Activated T-helper 9 cell treated with anti-CD3 and anti-CD28 coated beads, Interleukin-2, amount 50 U/mL, for 16 hours (primary cell): ENCODE results near the gene TANGO6.
"Not testable (repeated sequence)": the region's sequence is repeated elsewhere in the genome, so short reads cannot be mapped to it uniquely, and the experiment has no call there.

Source experiments
- DNase-seq: peaks from one replicate; pipeline ENCODE4 v3.0.0-alpha.2; 2020; ENCODE audit warnings: low read depth

Gene TANGO6

GRCh38 chr16:69014811-69015210 is 171.5 kb downstream of the TANGO6 start:
- no peak for DNase-seq

- no peak for DNase-seq
Observed at GRCh38 chr16:69017036-69017783, 173.9 kb downstream of the TANGO6 start.

DNA sequence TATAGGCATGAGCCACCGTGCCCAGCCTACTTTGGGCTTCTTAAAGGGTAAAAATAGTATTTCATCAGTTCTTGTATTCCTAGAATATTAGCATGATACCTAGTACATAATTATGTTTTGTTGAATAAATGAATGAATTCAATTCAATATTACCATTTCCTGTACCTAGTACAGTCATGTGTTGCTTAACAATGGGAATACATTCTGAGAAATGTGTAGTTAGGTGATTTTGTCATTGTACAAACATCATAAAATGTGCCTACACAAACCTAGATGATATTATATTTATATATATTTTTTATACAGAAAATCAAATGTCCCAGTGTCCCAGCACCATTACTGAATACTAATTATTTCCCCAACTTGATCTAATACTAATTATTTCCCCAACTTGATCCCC is 176.5 kb downstream of the TANGO6 start:
- no peak for DNase-seq

DNA sequence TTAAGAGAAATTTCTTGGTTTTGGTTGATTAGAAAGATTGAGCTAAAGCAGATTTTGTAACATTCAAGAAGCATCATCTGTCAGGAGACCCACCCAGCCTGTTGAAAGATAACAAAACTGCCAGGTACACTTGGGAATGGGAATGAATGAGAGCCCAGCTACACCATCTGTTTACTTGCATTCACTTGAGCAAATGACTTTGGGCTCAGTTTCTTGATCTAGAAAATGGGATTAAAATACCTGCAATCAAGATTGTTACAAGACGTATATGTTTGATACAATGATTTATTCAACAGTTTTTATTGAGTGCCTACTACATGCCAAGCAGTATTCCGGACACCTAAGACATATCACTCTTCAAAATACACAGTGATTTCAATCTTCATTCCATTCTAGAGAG is 185.8 kb downstream of the TANGO6 start:
- DNase-seq: no peak

- DNase-seq: no peak
Observed at GRCh38 chr16:69031877-69032301, 188.6 kb downstream of the TANGO6 start.

GRCh38 chr16:69033151-69033949 is 190.0 kb downstream of the TANGO6 start:
- no peak for DNase-seq

- no peak for DNase-seq
Observed at GRCh38 chr16:69035375-69035774, 192.0 kb downstream of the TANGO6 start.

- DNase-seq: no peak
Observed at GRCh38 chr16:69036399-69037091, 193.2 kb downstream of the TANGO6 start.

GRCh38 chr16:69037373-69038160 is 194.2 kb downstream of the TANGO6 start:
- DNase-seq: no peak

DNA sequence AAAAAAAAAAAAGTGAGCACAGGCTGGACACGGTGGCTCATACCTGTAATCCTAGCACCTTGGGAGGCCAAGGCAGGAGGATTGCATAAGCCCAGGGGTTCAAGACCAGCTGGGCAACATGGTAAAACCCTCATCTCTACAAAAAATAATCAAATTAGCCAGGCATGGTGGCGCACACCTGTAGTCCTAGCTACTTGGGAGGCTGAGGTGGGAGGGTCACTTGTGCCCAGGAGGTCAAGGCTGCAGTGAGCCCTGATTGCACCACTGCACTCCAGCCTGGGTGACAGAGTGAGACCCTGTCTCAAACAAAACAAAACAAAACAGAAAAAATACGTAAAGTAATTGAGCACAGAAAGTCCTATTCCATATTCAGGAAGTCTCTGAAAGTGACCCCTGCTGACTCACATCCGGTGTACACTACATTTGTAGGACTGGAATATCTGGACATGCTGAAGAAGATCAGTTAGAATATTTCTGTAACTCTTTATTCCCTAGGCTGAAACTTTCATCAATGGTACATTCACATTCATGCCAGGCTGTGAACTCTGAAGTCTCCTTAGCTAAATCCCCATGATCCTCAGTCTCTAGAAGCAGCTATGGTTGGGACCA is 196.1 kb downstream of the TANGO6 start:
- DNase-seq: no peak

DNA sequence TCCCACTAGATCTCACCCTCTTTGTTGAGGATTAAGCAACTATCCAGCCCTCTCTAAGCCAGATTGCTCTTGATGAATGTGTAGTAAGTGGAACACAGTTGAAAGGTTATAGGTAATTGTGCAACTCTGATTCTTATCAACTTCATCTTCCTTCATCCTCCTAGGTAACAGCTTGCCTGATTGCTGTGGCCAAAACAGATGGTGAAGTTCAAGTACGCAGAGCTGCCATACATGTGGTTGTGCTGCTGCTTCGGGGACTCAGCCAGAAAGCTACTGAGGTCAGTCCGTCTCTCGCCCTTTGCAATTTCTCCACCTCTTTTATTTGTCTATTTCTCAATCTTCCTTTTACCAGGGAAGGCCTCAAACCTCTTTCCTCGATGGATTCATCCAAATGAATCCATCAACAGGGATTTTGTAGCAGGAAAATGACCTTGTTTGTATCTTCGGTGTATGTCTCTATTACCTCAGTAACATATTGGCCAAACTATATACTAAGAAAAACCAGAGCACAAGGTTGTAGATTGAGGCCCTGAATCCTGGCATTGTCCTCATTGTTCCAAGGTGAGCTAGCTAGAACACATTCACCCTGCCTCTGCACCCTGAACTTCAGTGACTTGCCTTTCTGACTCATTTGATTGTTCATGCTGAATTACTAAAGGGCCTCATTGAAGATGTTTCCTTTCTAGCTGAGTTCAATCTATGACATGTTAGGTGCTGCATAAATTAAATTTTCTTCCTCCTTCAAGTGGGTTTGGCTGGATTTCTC is 197.0 kb downstream of the TANGO6 start:
- no peak for DNase-seq

DNA sequence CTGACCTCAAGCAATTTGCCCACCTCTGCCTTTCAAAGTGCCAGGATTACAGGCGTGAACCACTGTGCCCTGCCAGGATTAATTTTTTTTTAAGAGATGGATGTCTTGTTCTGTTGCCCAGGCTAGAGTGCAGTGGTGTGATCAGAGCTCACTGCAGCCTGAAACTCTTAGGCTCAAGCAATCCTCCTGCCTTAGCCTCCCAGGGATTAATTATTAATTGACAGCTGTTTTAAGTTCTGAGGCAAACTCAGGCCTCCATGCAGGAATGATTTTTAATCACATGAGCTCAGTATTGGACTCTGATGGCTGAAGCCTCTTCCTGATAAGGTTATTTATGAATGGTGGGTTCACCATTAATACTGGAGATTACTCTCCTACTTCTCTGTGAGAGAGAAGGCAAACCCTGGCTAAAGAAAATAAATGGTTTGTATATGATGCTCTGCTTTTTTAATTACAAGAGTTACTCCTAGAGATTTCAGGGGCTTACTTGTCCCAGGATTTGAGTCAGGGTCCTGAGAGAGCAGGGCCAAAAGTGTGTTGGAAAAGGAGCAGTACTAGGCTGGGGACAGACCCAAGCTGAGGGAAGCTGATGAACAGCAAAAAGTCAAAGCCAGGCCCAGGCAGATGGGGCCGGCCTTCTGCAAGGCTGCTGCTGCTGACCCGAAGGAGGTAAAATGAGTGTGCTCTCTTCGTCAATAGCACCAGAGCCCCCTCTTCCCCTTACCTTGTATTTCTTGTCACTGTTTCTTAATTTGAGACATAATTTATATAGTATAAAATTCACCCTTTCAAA is 205.2 kb downstream of the TANGO6 start:
- no peak for DNase-seq

DNA sequence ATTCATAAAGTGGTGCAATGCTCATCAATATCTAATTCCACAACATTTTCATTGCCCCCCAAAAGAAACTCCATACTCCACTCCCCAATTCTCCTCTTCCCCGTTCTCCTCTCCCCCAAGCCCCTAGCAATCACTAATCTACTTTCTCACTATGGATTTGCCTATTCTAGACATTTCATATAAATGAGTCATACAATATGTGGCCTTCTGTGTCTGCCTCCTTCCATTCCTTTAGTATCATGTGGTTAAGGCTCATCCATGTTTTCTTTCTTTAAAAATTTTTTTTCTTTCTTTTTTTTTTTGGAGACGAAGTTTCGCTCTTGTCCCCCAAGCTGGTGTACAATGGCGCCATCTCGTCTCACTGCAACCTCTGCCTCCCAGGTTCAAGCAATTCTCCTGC is 205.8 kb downstream of the TANGO6 start:
- no peak for DNase-seq

DNA sequence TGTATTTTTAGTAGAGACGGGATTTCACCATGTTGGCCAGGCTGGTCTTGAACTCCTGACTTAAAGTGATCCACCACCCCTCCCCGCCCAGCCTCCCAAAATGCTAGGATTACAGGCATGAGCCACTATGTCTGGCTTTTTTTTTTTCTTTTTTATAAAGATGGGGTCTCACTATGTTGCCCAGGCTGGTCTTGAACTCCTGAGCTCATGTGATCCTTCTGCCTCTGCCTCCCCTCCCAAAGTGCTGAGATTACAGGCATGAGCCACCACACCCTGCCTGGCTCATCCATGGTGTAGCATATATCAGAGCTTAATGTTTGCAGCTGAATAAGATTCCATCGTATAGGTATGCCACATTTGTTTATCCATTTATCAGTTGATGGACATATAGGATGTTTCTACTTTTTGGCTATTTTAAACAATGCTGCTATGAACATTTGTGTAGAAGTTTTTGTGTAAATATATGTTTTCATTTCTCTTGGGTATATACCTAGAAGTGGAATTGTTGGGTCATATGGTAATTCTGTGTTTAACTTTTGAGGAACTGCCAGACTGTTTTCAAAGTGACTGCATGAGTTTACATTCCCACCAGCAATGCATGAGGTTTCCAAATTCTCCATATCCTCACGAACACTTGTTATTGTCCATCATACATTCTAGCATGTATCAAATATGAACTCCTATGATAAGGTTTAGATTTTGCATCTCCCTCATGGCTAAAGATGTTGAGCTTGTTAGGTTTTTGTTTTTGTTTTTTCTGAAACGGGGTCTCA is 206.5 kb downstream of the TANGO6 start:
- DNase-seq: no peak

- DNase-seq: not testable (repeated sequence)
Observed at GRCh38 chr16:69051517-69051830, 208.1 kb downstream of the TANGO6 start.

DNA sequence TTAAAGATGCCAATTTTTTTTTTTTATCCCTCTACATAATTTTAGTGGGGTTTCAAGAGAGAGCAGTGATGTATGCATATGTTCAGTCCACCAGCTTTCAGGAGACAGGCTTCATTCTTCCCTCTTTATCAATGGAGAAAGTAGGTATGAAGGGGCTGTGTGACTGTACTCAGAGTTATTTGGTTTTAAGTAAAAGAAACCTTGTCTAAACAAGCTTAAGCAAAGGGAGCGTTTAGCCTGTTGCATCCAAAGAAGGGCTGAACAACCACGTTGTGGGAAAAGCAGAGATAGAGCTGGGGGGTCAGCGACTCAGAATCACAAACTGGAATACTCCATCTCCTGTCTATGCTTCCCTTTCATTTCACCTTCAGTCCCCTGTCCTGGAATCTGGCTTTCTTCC is 211.7 kb downstream of the TANGO6 start:
- DNase-seq: no peak

GRCh38 chr16:69055980-69056379 is 212.6 kb downstream of the TANGO6 start:
- DNase-seq: no peak

- no peak for DNase-seq
Observed at GRCh38 chr16:69056421-69056820, 213.1 kb downstream of the TANGO6 start.
